Measurements from ENCODE around the gene FBLN1. TPM values are rescaled to one million over a fixed set of nuclear protein-coding genes. Genes with fewer than 3 reads are reported as not detected.
"Not testable (repeated sequence)": the region's sequence is repeated elsewhere in the genome, so short reads cannot be mapped to it uniquely, and the experiment has no call there.

The FBLN1 gene
- total RNA-seq, 1 donor from 2014 or later = 82.8 TPM

- H3K9me3 ChIP-seq (replicated peaks) = no peaks in the 10 kb centered on the region
- H3K27ac ChIP-seq (replicated peaks) = no peak overlapping the region
- DNase-seq = no peak
- no peaks in the 10 kb centered on the region for H3K27me3 ChIP-seq (ENCODE audit: low read depth)
- peaks cover 11% of the 10 kb centered on the region for H3K36me3 ChIP-seq
- no peak overlapping the region for H3K4me3 ChIP-seq
- intact Hi-C loops (cut with micrococcal nuclease) = no loop called here
- no peak for TF ChIP-seq CTCF (IDR thresholded peaks at IDR 0.05; ENCODE audit: borderline replicate concordance)
- H3K4me1 ChIP-seq = peaks cover 23% of the 10 kb centered on the region
Measured at GRCh38 chr22:45535290-45535689, 32.6 kb downstream of the FBLN1 start.

GRCh38 chr22:45535835-45536234 lies 33.2 kb downstream of the FBLN1 start:
- H3K9me3 ChIP-seq (replicated peaks); DNase-seq; H3K27ac ChIP-seq (replicated peaks); H3K4me3 ChIP-seq; H3K27me3 ChIP-seq (ENCODE audit: low read depth); intact Hi-C loops (cut with micrococcal nuclease): not testable (repeated sequence)
- Histone ChIP-seq H3K36me3 (peaks cover 11% of the 10 kb centered on the region), H3K4me1 (peaks cover 23% of the 10 kb centered on the region)

GRCh38 chr22:45537734-45538181 lies 35.1 kb downstream of the FBLN1 start:
- intact Hi-C loops (cut with micrococcal nuclease) = no loop called here
- Histone ChIP-seq H3K9me3 (replicated peaks) (no peaks in the 10 kb centered on the region), H3K4me1 (peaks cover 23% of the 10 kb centered on the region), H3K27me3 (ENCODE audit: low read depth) (peaks cover 5% of the 10 kb centered on the region), H3K36me3 (peaks cover 15% of the 10 kb centered on the region), H3K4me3 (no peak overlapping the region), H3K27ac (replicated peaks) (peak overlapping the region; percentile 57)
- TF ChIP-seq CTCF (IDR thresholded peaks at IDR 0.05; ENCODE audit: borderline replicate concordance) = no peak
- DNase-seq = peak; percentile 46

GRCh38 chr22:45538281-45538680 lies 35.6 kb downstream of the FBLN1 start:
- TF ChIP-seq CTCF (IDR thresholded peaks at IDR 0.05; ENCODE audit: borderline replicate concordance) = no peak
- no peak for DNase-seq
- no peaks in the 10 kb centered on the region for H3K9me3 ChIP-seq (replicated peaks)
- peaks cover 11% of the 10 kb centered on the region for H3K36me3 ChIP-seq
- peaks cover 23% of the 10 kb centered on the region for H3K4me1 ChIP-seq
- no peak overlapping the region for H3K4me3 ChIP-seq
- intact Hi-C loops (cut with micrococcal nuclease) = no loop called here
- H3K27ac ChIP-seq (replicated peaks) = peak overlapping the region; percentile 57
- H3K27me3 ChIP-seq (ENCODE audit: low read depth) = peaks cover 5% of the 10 kb centered on the region

GRCh38 chr22:45540122-45540521 lies 37.4 kb downstream of the FBLN1 start:
- peaks cover 5% of the 10 kb centered on the region for H3K27me3 ChIP-seq (ENCODE audit: low read depth)
- H3K27ac ChIP-seq (replicated peaks) = no peak overlapping the region
- peaks cover 11% of the 10 kb centered on the region for H3K36me3 ChIP-seq
- intact Hi-C loops (cut with micrococcal nuclease) = no loop called here
- no peak for TF ChIP-seq CTCF (IDR thresholded peaks at IDR 0.05; ENCODE audit: borderline replicate concordance)
- H3K4me1 ChIP-seq = peaks cover 33% of the 10 kb centered on the region
- H3K9me3 ChIP-seq (replicated peaks) = no peaks in the 10 kb centered on the region
- DNase-seq = no peak
- no peak overlapping the region for H3K4me3 ChIP-seq

GRCh38 chr22:45541382-45541979 lies 38.8 kb downstream of the FBLN1 start:
- DNase-seq = no peak
- intact Hi-C loops (cut with micrococcal nuclease) = no loop called here

More at GRCh38 chr22:45541382-45541979, 38.8 kb downstream of the FBLN1 start:
- no peak overlapping the region for H3K27ac ChIP-seq (replicated peaks)
- H3K4me3 ChIP-seq = no peak overlapping the region
- no peak for TF ChIP-seq CTCF (IDR thresholded peaks at IDR 0.05; ENCODE audit: borderline replicate concordance)
- H3K9me3 ChIP-seq (replicated peaks) = no peaks in the 10 kb centered on the region
- peaks cover 32% of the 10 kb centered on the region for H3K4me1 ChIP-seq
- H3K27me3 ChIP-seq (ENCODE audit: low read depth) = peaks cover 5% of the 10 kb centered on the region
- H3K36me3 ChIP-seq = peaks cover 11% of the 10 kb centered on the region

Data from left ventricle myocardium inferior (tissue), 1 donor.